ENCODE data around the gene LY6G6C.

The LY6G6C gene

GRCh38 chr6:31734821-31735406 is 13.4 kb upstream of the LY6G6C start (continued):
- TF ChIP-seq REST (tag by site-specific recombination; IDR thresholded peaks at IDR 0.05) (0 out of 2 replicates have a peak, but pooled peaks have one; percentile 5), ZNF398 (tag by site-specific recombination; IDR thresholded peaks at IDR 0.05) (peak; percentile 80), ZNF629 (tag by site-specific recombination; IDR thresholded peaks at IDR 0.05) (peak; percentile 87), PRDM1 (tag by site-specific recombination; IDR thresholded peaks at IDR 0.05) (peak; percentile 99), ZBTB48 (tag by site-specific recombination; IDR thresholded peaks at IDR 0.05) (peak; percentile 95), PBX3 (CRISPR knock-in tag; IDR thresholded peaks at IDR 0.05) (no peak), BCL11A (tag by site-specific recombination; IDR thresholded peaks at IDR 0.05; ENCODE audit: low read depth) (0 out of 2 replicates have a peak, but pooled peaks have one; percentile 47), KLF16 (tag by site-specific recombination; IDR thresholded peaks at IDR 0.05) (peak; percentile 69; the same call in 1 of the 2 replicates), KLF17 (tag by site-specific recombination; IDR thresholded peaks at IDR 0.05) (peak; percentile 78), ZNF366 (tag by site-specific recombination; conservative IDR thresholded peaks at IDR 0.05) (peak; percentile 85), ZNF175 (tag by site-specific recombination; IDR thresholded peaks at IDR 0.05) (no peak), EGR2 (tag by site-specific recombination; IDR thresholded peaks at IDR 0.05; ENCODE audit: low read depth) (peak; percentile 49), ZNF155 (tag by site-specific recombination; IDR thresholded peaks at IDR 0.05) (no peak), ZFP69B (tag by site-specific recombination; IDR thresholded peaks at IDR 0.05) (peak; percentile 99), KLF8 (tag by site-specific recombination; IDR thresholded peaks at IDR 0.05) (peak; percentile 80), ZNF2 (tag by site-specific recombination; IDR thresholded peaks at IDR 0.05) (no peak; the same call in 1 of the 2 replicates), PRDM2 (tag by site-specific recombination; IDR thresholded peaks at IDR 0.05; ENCODE audit: borderline replicate concordance) (no peak), MZF1 (tag by site-specific recombination; IDR thresholded peaks at IDR 0.05; ENCODE audit: borderline replicate concordance) (no peak), ZNF580 (tag by site-specific recombination; IDR thresholded peaks at IDR 0.05) (no peak), PRDM10 (tag by site-specific recombination; IDR thresholded peaks at IDR 0.05) (no peak)
